K562 (cell line): ENCODE measurements around the gene BRSK1. TPM values are rescaled to one million over a fixed set of nuclear protein-coding genes. Genes with fewer than 3 reads are reported as not detected.

Experiments
- ATAC-seq: fragments of 200-7000 bp; cut with Tn5 transposase; 3 replicates; pipeline ENCODE4 v1.9.1; 2020; ENCODE audit warnings: moderate library complexity
- BruUV-seq: library from RNA; stranded (reverse); fragments of 400-500 nt; replicated peaks from 2 replicates; lab custom pipeline; 2021; lab: Mats Ljungman, UMichigan
- CTCF ChIA-PET: fragments of 300-600 bp; formaldehyde crosslinking; extraction: SDS; loops from one replicate; lab custom pipeline; 2021; ENCODE audit warnings: low intra/inter-chr PET ratio; lab: Yijun Ruan, JAX
- POLR2A ChIA-PET: fragments of 300-600, 350-650 bp; sonication (Branson Sonifier 250); formaldehyde crosslinking; extraction: SDS; loops from one replicate; lab custom pipeline; 2021; ENCODE audit warnings: antibody characterized with exemption, inconsistent platforms; lab: Yijun Ruan, JAX
- DNase-seq, 4 experiments: peaks; one replicate each; pipeline versions ENCODE4 v3.0.0 to v3.0.0-alpha.2; 2011 to 2018; ENCODE audit warnings: low spot score in 3 of 4, mixed read lengths in 3 of 4; ENCODE audit errors: extremely low read depth in 1 of 4
- FAIRE-seq: peaks from 2 replicates; lab custom pipeline; 2011; peaks lifted over from hg19 to GRCh38; lab: Jason Lieb, UNC
- H2AFZ ChIP-seq: 2 replicates; pipeline ENCODE4 v1.6.0; 2011; ENCODE audit warnings: low read depth, low read length, control low read depth, inconsistent platforms
- H3K27ac ChIP-seq: fragments of 200-600 bp; 3 replicates; pipeline ENCODE4 v1.8.0; 2011; ENCODE audit warnings: low read depth, mild to moderate bottlenecking, control low read depth, inconsistent platforms, low read length, moderate library complexity, mixed read lengths; ENCODE audit errors: extremely low read depth
- H3K27me3 ChIP-seq, 2 experiments: fragments of 300-600 bp in 1 of 2; 2 replicates in 1 of 2; 3 replicates in 1 of 2; pipeline versions ENCODE4 v1.6.0 to v1.8.0; 2011; ENCODE audit warnings: inconsistent platforms in 2 of 2, low read length in 2 of 2, mild to moderate bottlenecking in 1 of 2, mixed read lengths in 1 of 2, moderate library complexity in 1 of 2; ENCODE audit not compliant: control insufficient read depth in 2 of 2, insufficient read depth in 2 of 2
- H3K36me3 ChIP-seq: fragments of 300-600 bp; 3 replicates; pipeline ENCODE4 v1.8.0; 2011; ENCODE audit warnings: mild to moderate bottlenecking, low read length, inconsistent platforms; ENCODE audit not compliant: control insufficient read depth, insufficient read depth
- H3K4me1 ChIP-seq, 2 experiments: fragments of 200-600 bp in 1 of 2; replicated peaks in 1 of 2; 2 replicates in 1 of 2; 3 replicates in 1 of 2; pipeline versions ENCODE4 v1.5.1 to v1.8.0; 2011; ENCODE audit warnings: inconsistent platforms in 2 of 2, low read length in 2 of 2, mild to moderate bottlenecking in 1 of 2, mixed read lengths in 1 of 2, moderate library complexity in 1 of 2; ENCODE audit not compliant: control insufficient read depth in 2 of 2, insufficient read depth in 2 of 2
- H3K4me2 ChIP-seq: 2 replicates; pipeline ENCODE4 v1.6.1; 2011; ENCODE audit warnings: low read length, control low read depth, inconsistent platforms, mixed read lengths; ENCODE audit not compliant: insufficient read depth
- H3K4me3 ChIP-seq: fragments of 200-600 bp; sonication (generic), shearing (Covaris generic); 2 replicates; pipeline ENCODE4 v1.5.1; 2016; ENCODE audit warnings: control low read depth, inconsistent platforms
- H3K79me2 ChIP-seq: fragments of 200-600 bp; 3 replicates; pipeline ENCODE4 v1.8.0; 2011; ENCODE audit warnings: low read length, inconsistent platforms; ENCODE audit not compliant: control insufficient read depth, insufficient read depth
- H3K9ac ChIP-seq, 2 experiments: 2 replicates each; pipeline versions ENCODE4 v1.6.0 to v1.6.1; 2011; ENCODE audit warnings: low read depth in 2 of 2, low read length in 2 of 2, control low read depth in 1 of 2, inconsistent platforms in 1 of 2, mild to moderate bottlenecking in 1 of 2, mixed read lengths in 1 of 2; ENCODE audit not compliant: insufficient read depth in 1 of 2
- H3K9me1 ChIP-seq: one replicate; pipeline ENCODE4 v1.6.0; 2011; ENCODE audit warnings: inconsistent platforms, mild to moderate bottlenecking, low read length, moderate library complexity; ENCODE audit not compliant: control insufficient read depth, insufficient read depth
- H3K9me3 ChIP-seq: replicated peaks from 2 replicates; pipeline ENCODE4 v1.5.1; 2011; ENCODE audit warnings: low read depth, low read length, inconsistent platforms; ENCODE audit not compliant: control insufficient read depth, insufficient read depth
- H4K20me1 ChIP-seq: replicated peaks from 2 replicates; pipeline ENCODE4 v1.6.1; 2011; ENCODE audit warnings: low read length, inconsistent platforms, mixed read lengths; ENCODE audit not compliant: control insufficient read depth, insufficient read depth
- CBFA2T2 ChIP-seq: fragments of 450-650 bp; conservative IDR thresholded peaks from 2 replicates; pipeline ENCODE4 v1.6.1; 2017; ENCODE audit warnings: mild to moderate bottlenecking
- CTBP1 ChIP-seq: fragments of 450-650 bp; IDR thresholded peaks from 2 replicates; pipeline ENCODE4 v1.6.1; 2016; ENCODE audit warnings: borderline replicate concordance
- CUX1 ChIP-seq: fragments of 200-800 bp; sonication (Bioruptor generic); IDR thresholded peaks from 2 replicates; pipeline ENCODE4 v1.6.1; 2016; ENCODE audit warnings: missing genetic modification characterization, missing compliant biosample characterization
- DLX4 ChIP-seq: fragments of 250-450 bp; sonication (Bioruptor Pico); IDR thresholded peaks from 2 replicates; pipeline ENCODE4 v1.6.1; 2021; ENCODE audit warnings: mild to moderate bottlenecking
- E2F3 ChIP-seq: fragments of 250-450 bp; sonication (Bioruptor Pico); IDR thresholded peaks from 2 replicates; pipeline ENCODE4 v1.4.0; 2020; ENCODE audit warnings: mild to moderate bottlenecking
- E2F6 ChIP-seq, 2 experiments: IDR thresholded peaks; 2 replicates each; pipeline ENCODE4 v1.6.1; 2011; ENCODE audit warnings: borderline replicate concordance in 1 of 2, control low read depth in 1 of 2, low read depth in 1 of 2, low read length in 1 of 2, mild to moderate bottlenecking in 1 of 2, mixed read lengths in 1 of 2, moderate library complexity in 1 of 2; ENCODE audit not compliant: insufficient read depth in 1 of 2, insufficient read length in 1 of 2, poor library complexity in 1 of 2, severe bottlenecking in 1 of 2; ENCODE audit errors: extremely low read depth in 1 of 2
- ELF1 ChIP-seq: fragments of 200-800 bp; sonication (Bioruptor generic); IDR thresholded peaks from 2 replicates; pipeline ENCODE4 v1.6.1; 2016; ENCODE audit warnings: missing genetic modification characterization, missing compliant biosample characterization
- IRF2 ChIP-seq: sonication (generic); formaldehyde crosslinking; IDR thresholded peaks from 2 replicates; pipeline ENCODE4 v1.8.1; 2022; ENCODE audit warnings: mild to moderate bottlenecking, missing genetic modification reagents
- NCOR1 ChIP-seq: fragments of 450-650 bp; IDR thresholded peaks from 2 replicates; pipeline ENCODE4 v1.6.1; 2016; ENCODE audit warnings: mild to moderate bottlenecking, moderate library complexity
- NONO ChIP-seq, 2 experiments: fragments of 200-400 bp in 1 of 2; fragments of 450-650 bp in 1 of 2; formaldehyde crosslinking in 1 of 2; IDR thresholded peaks; 2 replicates each; pipeline ENCODE4 v1.6.1; 2017; ENCODE audit warnings: low read depth in 2 of 2, mild to moderate bottlenecking in 2 of 2, moderate library complexity in 2 of 2, low read length in 1 of 2
- NR2C2 ChIP-seq, 2 experiments: fragments of 200-800 bp in 1 of 2; sonication (Bioruptor generic) in 1 of 2; sonication (generic) in 1 of 2; formaldehyde crosslinking in 1 of 2; IDR thresholded peaks; 2 replicates each; pipeline versions ENCODE4 v1.6.1 to v1.8.0; 2016 to 2022; ENCODE audit warnings: mild to moderate bottlenecking in 1 of 2, missing compliant biosample characterization in 1 of 2, missing genetic modification characterization in 1 of 2, missing genetic modification reagents in 1 of 2
- POLR2G ChIP-seq: fragments of 200-400 bp; formaldehyde crosslinking; IDR thresholded peaks from 2 replicates; pipeline ENCODE4 v1.6.1; 2017; ENCODE audit warnings: low read depth, mild to moderate bottlenecking, antibody characterized with exemption, low read length, moderate library complexity
- STAG1 ChIP-seq: sonication (generic); formaldehyde crosslinking; IDR thresholded peaks from 2 replicates; pipeline ENCODE4 v1.5.0; 2020; ENCODE audit warnings: missing genetic modification reagents, borderline replicate concordance
- ZNF140 ChIP-seq: fragments of 250-450 bp; sonication (Bioruptor Pico); IDR thresholded peaks from 2 replicates; pipeline ENCODE4 v1.8.0; 2021; ENCODE audit warnings: moderate library complexity, mild to moderate bottlenecking, inconsistent platforms
- ZNF224 ChIP-seq: sonication (generic); formaldehyde crosslinking; IDR thresholded peaks from 2 replicates; pipeline ENCODE4 v1.8.0; 2022; ENCODE audit warnings: mild to moderate bottlenecking, missing genetic modification reagents
- WGBS: fragments of 100-300 bp; shearing (Covaris generic); methylation state at CpG from one replicate; pipeline ENCODE4 v1.1.6; 2016; ENCODE audit warnings: low coverage, mixed read lengths; ENCODE audit not compliant: insufficient coverage; ENCODE audit errors: missing lambda C conversion rate; 5-methylcytosine and 5-hydroxymethylcytosine counted together
- in situ Hi-C: fragments of 300-500 bp; cut with MboI; formaldehyde crosslinking; loops from 4 replicates; pipeline ENCODE4 v1.15.0; 2018; ENCODE audit warnings: inconsistent platforms, mixed read lengths
- intact Hi-C: fragments of 100-400 bp; cut with micrococcal nuclease; formaldehyde crosslinking; loops from 2 replicates; pipeline ENCODE4 v1.14.2; 2022
- polyA plus RNA-seq, 8 experiments: library from polyadenylated mRNA; depleted of rRNA in 4 of 8; stranded (reverse) in 5 of 8; unstranded in 3 of 8; fragments of >200 nt; fragmentation: Nextera tagmentation in 2 of 8; fragmentation: Illumina TruSeq in 1 of 8; extraction: Ambion mirVana in 2 of 8; extraction: Trizol in 1 of 8; gene quantifications; 2 replicates each; pipeline versions ENCODE4 v1.2.1 to v1.2.3, GENCODE V29; 2011 to 2014; ENCODE audit warnings: inconsistent platforms in 1 of 8, missing spikeins in 1 of 8
- total RNA-seq, 7 experiments: library from RNA; depleted of rRNA in 6 of 7; stranded (reverse); fragments of >200 nt in 6 of 7; fragmentation: Illumina TruSeq in 2 of 7; extraction: Trizol in 2 of 7; gene quantifications; 2 replicates each; pipeline versions ENCODE4 v1.2.1 to v1.2.3, GENCODE V29; 2011 to 2021; ENCODE audit warnings: low replicate concordance in 1 of 7

Gene BRSK1
- total and polyA plus RNA-seq, 9 of the 15 experiments (the other 6 are each of a cell fraction or from before 2014, with no cell fraction given): 1.7 to 9.3 (median 3.8) TPM; not detected in 2

GRCh38 chr19:55322204-55322885, 38.5 kb downstream of the BRSK1 start:
- H3K79me2 ChIP-seq: no peaks in the 10 kb centered on the region
- H3K4me1 ChIP-seq: peaks cover 8 to 47% of the 10 kb centered on the region in 2 experiments; a peak in 4 of 5 replicates
- 46% methylated on average over 8 of the region's 12 CpGs for WGBS
- POLR2A ChIA-PET: interaction anchor here (0.7 to 2.0 kb wide), 8 partner anchors 9 to 85 kb away, joined by 3 to 14 read pairs (median 4); partner anchors contain the start of genes KMT5C and UBE2S
- no peak for ATAC-seq
- no peaks in the 10 kb centered on the region for H4K20me1 ChIP-seq
- no peaks in the 10 kb centered on the region for H3K27me3 ChIP-seq
- H2AFZ ChIP-seq: no peak overlapping the region
- DNase-seq: no peak
- in situ Hi-C loops: no loop called here
- CTCF ChIA-PET: no interaction called here
- H3K4me2 ChIP-seq: no peak overlapping the region
- H3K9ac ChIP-seq: peak overlapping the region in 1 of 2 experiments; percentile 79; a peak in 2 of 4 replicates
- TF ChIP-seq POLR2G (no peak), ZNF140 (no peak), ELF1 (tag) (no peak), CUX1 (CRISPR knock-in tag) (no peak), ZNF224 (CRISPR knock-in tag) (no peak), NCOR1 (no peak), NONO (IDR thresholded peaks at IDR 0.05; ENCODE audit: low read depth in 2 of 2, low read length in 1 of 2) (no peak), CBFA2T2 (no peak), STAG1 (CRISPR knock-in tag) (no peak), E2F3 (CRISPR knock-in tag) (no peak), IRF2 (CRISPR knock-in tag) (no peak), NR2C2 (CRISPR knock-in tag; IDR thresholded peaks at IDR 0.05) (no peak), NR2C2 (tag; IDR thresholded peaks at IDR 0.05) (no peak), DLX4 (CRISPR knock-in tag) (no peak), E2F6 (IDR thresholded peaks at IDR 0.05; ENCODE audit: borderline replicate concordance in 1 of 2, extremely low read depth in 1 of 2, insufficient read depth in 1 of 2, insufficient read length in 1 of 2, low read depth in 1 of 2, low read length in 1 of 2, poor library complexity in 1 of 2, severe bottlenecking in 1 of 2) (no peak), CTBP1 (no peak)
- TF ChIP-seq, all 486 proteins: peak for 0
- Histone ChIP-seq H3K4me3 (no peak overlapping the region), H3K9me3 (no peaks in the 10 kb centered on the region), H3K36me3 (no peaks in the 10 kb centered on the region), H3K27ac (no peak overlapping the region), H3K9me1 (no peaks in the 10 kb centered on the region)
- no peak for FAIRE-seq
- no TSS peak for BruUV-seq
- intact Hi-C loops: no loop called here
